IPS DF 19.7 (cell line): ENCODE measurements around the gene RNASEH2A.

Experiments
- DNase-seq: peaks from one replicate; pipeline ENCODE4 v3.0.0-alpha.2; 2013; ENCODE audit warnings: low read depth, low spot score

RNASEH2A gene

GRCh38 chr19:12806242-12807081 is at the start of gene RNASEH2A:
TSS of gene RNASEH2A (plus strand) at chr19:12806584. CDS start at chr19:12806674, 90 bp downstream.
- no peak for DNase-seq

- DNase-seq = no peak
Observed at GRCh38 chr19:12757544-12758274, 48.7 kb upstream of the RNASEH2A start.

- DNase-seq = no peak
Observed at GRCh38 chr19:12759686-12760085, 46.7 kb upstream of the RNASEH2A start.

GRCh38 chr19:12763100-12763499 is 43.3 kb upstream of the RNASEH2A start:
- no peak for DNase-seq

- no peak for DNase-seq
Observed at GRCh38 chr19:12764698-12765097, 41.7 kb upstream of the RNASEH2A start.

GRCh38 chr19:12766051-12766521 is 40.3 kb upstream of the RNASEH2A start:
- DNase-seq = no peak

GRCh38 chr19:12767150-12767549 is 39.2 kb upstream of the RNASEH2A start:
- DNase-seq = no peak

GRCh38 chr19:12767666-12768065 is 38.7 kb upstream of the RNASEH2A start:
- no peak for DNase-seq

- DNase-seq = no peak
Observed at GRCh38 chr19:12769689-12770088, 36.7 kb upstream of the RNASEH2A start.

GRCh38 chr19:12770922-12771321 is 35.5 kb upstream of the RNASEH2A start:
- DNase-seq = no peak

GRCh38 chr19:12772323-12772722 is 34.1 kb upstream of the RNASEH2A start:
- DNase-seq = no peak

- no peak for DNase-seq
Observed at GRCh38 chr19:12773571-12773970, 32.8 kb upstream of the RNASEH2A start.

- no peak for DNase-seq
Observed at GRCh38 chr19:12774588-12775555, 31.5 kb upstream of the RNASEH2A start, which contains the start of gene HOOK2. TSS of gene HOOK2 (minus strand) at chr19:12775552. CDS start at chr19:12775449, 103 bp downstream.

- no peak for DNase-seq
Observed at GRCh38 chr19:12777217-12778016, 29.0 kb upstream of the RNASEH2A start.

- no peak for DNase-seq
Observed at GRCh38 chr19:12778017-12778904, 28.1 kb upstream of the RNASEH2A start.

GRCh38 chr19:12778905-12779161 is 27.6 kb upstream of the RNASEH2A start:
- no peak for DNase-seq

- no peak for DNase-seq
Observed at GRCh38 chr19:12779162-12779993, 27.0 kb upstream of the RNASEH2A start.

- no peak for DNase-seq
Observed at GRCh38 chr19:12782174-12782423, 24.3 kb upstream of the RNASEH2A start.
